Measurements from ENCODE around the gene ANXA4.

ANXA4 gene

DNA sequence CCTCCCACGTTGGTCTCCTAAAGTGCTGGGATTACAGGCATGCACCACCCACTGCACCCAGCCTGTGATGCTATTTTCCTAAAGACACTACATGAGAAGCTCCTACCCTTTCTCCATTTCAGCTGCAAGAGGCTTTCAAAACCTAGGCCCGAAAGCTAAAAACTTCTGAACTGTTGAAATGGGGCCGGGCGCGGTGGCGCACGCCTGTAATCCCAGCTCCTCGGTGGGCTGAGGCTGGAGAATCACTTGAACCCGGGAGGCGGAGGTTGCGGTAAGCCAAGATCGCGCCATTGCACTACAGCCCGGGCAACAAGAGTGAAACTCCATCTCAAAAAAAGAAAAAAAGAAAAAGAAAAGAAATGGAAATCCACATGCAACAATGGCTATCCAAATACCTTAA lies 18.1 kb upstream of the ANXA4 start:
- DNase-seq (ENCODE audit: low read depth) = no peak
- Histone ChIP-seq H3K9ac (ENCODE audit: low read length) (no peak overlapping the region), H3K9me3 (ENCODE audit: control insufficient read depth, low read length) (no peaks in the 10 kb centered on the region), H3K36me3 (ENCODE audit: control insufficient read depth, insufficient read depth, low read length, severe bottlenecking) (no peaks in the 10 kb centered on the region), H3K27me3 (replicated peaks; ENCODE audit: control insufficient read depth, insufficient read depth, low read length) (no peaks in the 10 kb centered on the region), H3K4me1 (ENCODE audit: control insufficient read depth, insufficient read depth, low read length) (no peaks in the 10 kb centered on the region), H3K4me3 (ENCODE audit: low read length) (no peak overlapping the region)

DNA sequence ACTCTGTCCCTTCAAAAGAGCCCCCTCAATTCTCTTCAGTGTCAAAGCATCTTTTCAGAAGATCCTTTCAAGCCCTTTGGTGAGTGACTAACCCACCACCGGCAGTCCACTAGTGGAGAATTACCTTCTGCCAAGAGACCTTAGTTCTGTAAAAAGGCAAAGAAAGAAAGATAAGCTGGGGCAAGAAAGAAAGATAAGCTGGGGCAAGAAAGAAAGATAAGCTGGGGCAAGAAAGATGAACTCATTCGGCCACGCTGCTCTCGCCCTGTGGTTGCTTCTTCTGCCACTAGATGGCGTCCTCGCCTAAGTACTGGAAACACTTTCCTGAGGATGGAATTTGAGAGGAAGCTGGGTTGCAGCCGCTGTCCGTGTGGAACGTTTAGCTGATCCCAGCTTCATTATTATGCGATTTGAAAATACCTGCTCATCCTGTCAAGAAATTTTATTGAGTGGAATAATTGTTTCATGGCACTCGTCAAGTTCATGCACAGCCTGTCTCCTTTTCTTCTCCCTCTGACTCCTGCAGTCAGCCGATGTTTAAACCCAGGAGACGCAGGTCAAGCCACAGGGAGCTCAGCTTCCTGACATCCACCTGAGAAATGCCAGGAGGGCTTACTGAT lies 17.3 kb upstream of the ANXA4 start:
- H3K36me3 ChIP-seq (ENCODE audit: control insufficient read depth, insufficient read depth, low read length, severe bottlenecking) = no peaks in the 10 kb centered on the region
- H3K4me1 ChIP-seq (ENCODE audit: control insufficient read depth, insufficient read depth, low read length) = no peaks in the 10 kb centered on the region
- peak; percentile 95 for DNase-seq (ENCODE audit: low read depth)
- H3K27me3 ChIP-seq (replicated peaks; ENCODE audit: control insufficient read depth, insufficient read depth, low read length) = no peaks in the 10 kb centered on the region
- H3K4me3 ChIP-seq (ENCODE audit: low read length) = peak overlapping the region; percentile 78
- H3K9me3 ChIP-seq (ENCODE audit: control insufficient read depth, low read length) = no peaks in the 10 kb centered on the region
- H3K9ac ChIP-seq (ENCODE audit: low read length) = peak overlapping the region; percentile 62

GRCh38 chr2:69725706-69726360 lies 16.1 kb upstream of the ANXA4 start:
- no peak for DNase-seq (ENCODE audit: low read depth)
- no peaks in the 10 kb centered on the region for H3K4me1 ChIP-seq (ENCODE audit: control insufficient read depth, insufficient read depth, low read length)
- H3K27me3 ChIP-seq (replicated peaks; ENCODE audit: control insufficient read depth, insufficient read depth, low read length) = no peaks in the 10 kb centered on the region
- no peaks in the 10 kb centered on the region for H3K9me3 ChIP-seq (ENCODE audit: control insufficient read depth, low read length)
- H3K4me3 ChIP-seq (ENCODE audit: low read length) = no peak overlapping the region
- H3K9ac ChIP-seq (ENCODE audit: low read length) = no peak overlapping the region
- no peaks in the 10 kb centered on the region for H3K36me3 ChIP-seq (ENCODE audit: control insufficient read depth, insufficient read depth, low read length, severe bottlenecking)

- Histone ChIP-seq H3K27me3 (replicated peaks; ENCODE audit: control insufficient read depth, insufficient read depth, low read length) (no peaks in the 10 kb centered on the region), H3K4me1 (ENCODE audit: control insufficient read depth, insufficient read depth, low read length) (peaks cover 7% of the 10 kb centered on the region), H3K9ac (ENCODE audit: low read length) (no peak overlapping the region), H3K9me3 (ENCODE audit: control insufficient read depth, low read length) (no peaks in the 10 kb centered on the region), H3K36me3 (ENCODE audit: control insufficient read depth, insufficient read depth, low read length, severe bottlenecking) (no peaks in the 10 kb centered on the region), H3K4me3 (ENCODE audit: low read length) (no peak overlapping the region)
- no peak for DNase-seq (ENCODE audit: low read depth)
Measured at GRCh38 chr2:69729266-69729665, 12.7 kb upstream of the ANXA4 start.

DNA sequence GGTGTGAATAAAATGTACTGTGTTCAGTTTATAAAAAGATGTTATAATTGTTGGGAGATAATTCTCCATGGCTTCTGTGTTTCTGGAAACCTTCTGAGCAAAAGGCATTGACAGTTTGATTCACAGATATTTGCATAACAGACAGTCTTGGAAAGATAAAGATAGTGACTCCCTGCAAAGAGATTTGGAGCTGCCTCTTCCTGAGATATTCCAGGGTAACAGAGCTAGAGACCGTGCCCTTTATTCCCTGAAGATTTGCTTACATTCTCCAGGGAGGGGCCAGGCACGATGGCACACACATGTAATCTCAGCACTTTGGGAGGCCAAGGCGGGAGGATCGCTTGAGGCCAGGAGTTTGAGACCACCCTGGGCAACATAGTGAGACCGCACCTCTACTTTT lies 12.2 kb upstream of the ANXA4 start:
- Histone ChIP-seq H3K27me3 (replicated peaks; ENCODE audit: control insufficient read depth, insufficient read depth, low read length) (no peaks in the 10 kb centered on the region), H3K36me3 (ENCODE audit: control insufficient read depth, insufficient read depth, low read length, severe bottlenecking) (no peaks in the 10 kb centered on the region), H3K9ac (ENCODE audit: low read length) (no peak overlapping the region), H3K4me3 (ENCODE audit: low read length) (no peak overlapping the region), H3K4me1 (ENCODE audit: control insufficient read depth, insufficient read depth, low read length) (peaks cover 7% of the 10 kb centered on the region), H3K9me3 (ENCODE audit: control insufficient read depth, low read length) (no peaks in the 10 kb centered on the region)
- DNase-seq (ENCODE audit: low read depth) = no peak

GRCh38 chr2:69731147-69731970 lies 10.6 kb upstream of the ANXA4 start:
- Histone ChIP-seq H3K4me3 (ENCODE audit: low read length) (no peak overlapping the region), H3K36me3 (ENCODE audit: control insufficient read depth, insufficient read depth, low read length, severe bottlenecking) (no peaks in the 10 kb centered on the region), H3K9me3 (ENCODE audit: control insufficient read depth, low read length) (no peaks in the 10 kb centered on the region), H3K27me3 (replicated peaks; ENCODE audit: control insufficient read depth, insufficient read depth, low read length) (no peaks in the 10 kb centered on the region), H3K4me1 (ENCODE audit: control insufficient read depth, insufficient read depth, low read length) (peaks cover 7% of the 10 kb centered on the region), H3K9ac (ENCODE audit: low read length) (no peak overlapping the region)
- no peak for DNase-seq (ENCODE audit: low read depth)

GRCh38 chr2:69733342-69734034 lies 8.4 kb upstream of the ANXA4 start:
- H3K9me3 ChIP-seq (ENCODE audit: control insufficient read depth, low read length) = no peaks in the 10 kb centered on the region
- no peak for DNase-seq (ENCODE audit: low read depth)
- H3K4me3 ChIP-seq (ENCODE audit: low read length) = no peak overlapping the region
- no peaks in the 10 kb centered on the region for H3K36me3 ChIP-seq (ENCODE audit: control insufficient read depth, insufficient read depth, low read length, severe bottlenecking)
- peaks cover 7% of the 10 kb centered on the region for H3K4me1 ChIP-seq (ENCODE audit: control insufficient read depth, insufficient read depth, low read length)
- no peaks in the 10 kb centered on the region for H3K27me3 ChIP-seq (replicated peaks; ENCODE audit: control insufficient read depth, insufficient read depth, low read length)
- H3K9ac ChIP-seq (ENCODE audit: low read length) = no peak overlapping the region

DNA sequence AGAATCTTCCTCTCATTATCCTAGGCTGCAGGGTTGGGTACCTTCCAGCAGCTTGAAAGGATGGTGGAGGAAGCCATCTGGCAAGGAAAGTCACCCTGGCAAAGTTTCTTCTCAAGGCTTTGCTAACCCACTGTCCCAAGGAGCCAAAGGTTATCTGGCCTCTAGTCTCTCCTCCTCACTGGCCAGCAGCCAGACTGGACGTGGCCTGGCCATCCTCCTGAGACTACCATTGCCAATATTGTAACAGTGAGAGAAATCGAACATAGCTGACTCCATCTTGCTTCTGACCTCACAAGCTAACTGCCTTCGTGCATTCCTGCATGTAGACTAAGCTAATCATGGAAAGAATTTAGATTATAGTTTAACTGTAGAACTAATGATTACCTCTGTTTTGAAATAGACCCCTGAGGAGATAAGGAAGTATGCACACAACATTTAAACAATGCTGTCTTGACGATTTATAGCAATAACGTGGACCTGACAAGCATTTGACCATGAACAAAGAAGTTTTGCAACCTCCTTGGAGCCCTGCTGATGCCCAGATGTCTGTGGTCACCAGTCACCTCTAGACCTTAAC lies 7.8 kb upstream of the ANXA4 start:
- Histone ChIP-seq H3K4me3 (ENCODE audit: low read length) (no peak overlapping the region), H3K9me3 (ENCODE audit: control insufficient read depth, low read length) (no peaks in the 10 kb centered on the region), H3K4me1 (ENCODE audit: control insufficient read depth, insufficient read depth, low read length) (peaks cover 7% of the 10 kb centered on the region), H3K36me3 (ENCODE audit: control insufficient read depth, insufficient read depth, low read length, severe bottlenecking) (no peaks in the 10 kb centered on the region), H3K27me3 (replicated peaks; ENCODE audit: control insufficient read depth, insufficient read depth, low read length) (no peaks in the 10 kb centered on the region), H3K9ac (ENCODE audit: low read length) (no peak overlapping the region)
- no peak for DNase-seq (ENCODE audit: low read depth)

- no peaks in the 10 kb centered on the region for H3K27me3 ChIP-seq (replicated peaks; ENCODE audit: control insufficient read depth, insufficient read depth, low read length)
- H3K9ac ChIP-seq (ENCODE audit: low read length) = no peak overlapping the region
- H3K4me3 ChIP-seq (ENCODE audit: low read length) = no peak overlapping the region
- no peaks in the 10 kb centered on the region for H3K36me3 ChIP-seq (ENCODE audit: control insufficient read depth, insufficient read depth, low read length, severe bottlenecking)
- H3K4me1 ChIP-seq (ENCODE audit: control insufficient read depth, insufficient read depth, low read length) = peaks cover 8% of the 10 kb centered on the region
- H3K9me3 ChIP-seq (ENCODE audit: control insufficient read depth, low read length) = no peaks in the 10 kb centered on the region
- no peak for DNase-seq (ENCODE audit: low read depth)
Measured at GRCh38 chr2:69734854-69735544, 6.9 kb upstream of the ANXA4 start.

- no peak overlapping the region for H3K9ac ChIP-seq (ENCODE audit: low read length)
- H3K36me3 ChIP-seq (ENCODE audit: control insufficient read depth, insufficient read depth, low read length, severe bottlenecking) = no peaks in the 10 kb centered on the region
- H3K4me1 ChIP-seq (ENCODE audit: control insufficient read depth, insufficient read depth, low read length) = peaks cover 11% of the 10 kb centered on the region
- no peaks in the 10 kb centered on the region for H3K9me3 ChIP-seq (ENCODE audit: control insufficient read depth, low read length)
- no peak overlapping the region for H3K4me3 ChIP-seq (ENCODE audit: low read length)
- H3K27me3 ChIP-seq (replicated peaks; ENCODE audit: control insufficient read depth, insufficient read depth, low read length) = no peaks in the 10 kb centered on the region
- DNase-seq (ENCODE audit: low read depth) = no peak
Measured at GRCh38 chr2:69735686-69736085, 6.2 kb upstream of the ANXA4 start.

All from adipocyte (in vitro differentiated cells).